Activated CD4-positive, alpha-beta T cell treated with anti-CD3 and anti-CD28 coated beads for 24 hours (primary cell): ENCODE measurements around the gene KIF1C.
A peak's percentile ranks its signal among the peaks of the same experiment; 100 is the strongest.

Source experiments
- DNase-seq, 2 donors: peaks; one replicate each; pipeline ENCODE4 v3.0.0-alpha.2; 2020; ENCODE audit warnings: low read depth in 2 of 2

The KIF1C gene

DNA sequence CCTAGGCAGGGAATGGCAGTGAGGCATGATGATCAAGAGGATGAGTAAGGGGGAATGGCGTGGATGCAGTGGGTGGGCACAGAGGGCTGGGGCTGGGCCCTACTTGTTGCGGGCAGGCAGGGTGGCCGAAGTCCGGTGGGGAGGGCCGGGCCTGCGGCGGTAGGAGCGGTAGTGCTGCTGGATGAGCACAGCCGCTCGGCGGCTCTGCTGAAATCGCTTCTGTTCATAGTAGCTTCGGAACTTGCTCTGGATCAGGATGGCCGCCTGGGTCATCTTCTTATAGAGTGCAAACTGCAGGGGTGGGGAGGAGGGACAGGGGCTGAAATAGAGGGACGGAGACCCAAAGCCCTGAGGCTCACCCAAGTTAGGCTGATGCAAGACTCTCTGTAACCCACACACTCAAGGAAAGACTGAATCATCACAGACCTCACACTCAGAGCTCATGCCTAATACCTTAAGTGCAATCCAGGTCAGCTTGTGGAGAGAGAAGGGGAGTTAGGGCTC, 28.7 kb upstream of the KIF1C start:
- peak in 1 of 2 donors; percentile 44 for DNase-seq

DNA sequence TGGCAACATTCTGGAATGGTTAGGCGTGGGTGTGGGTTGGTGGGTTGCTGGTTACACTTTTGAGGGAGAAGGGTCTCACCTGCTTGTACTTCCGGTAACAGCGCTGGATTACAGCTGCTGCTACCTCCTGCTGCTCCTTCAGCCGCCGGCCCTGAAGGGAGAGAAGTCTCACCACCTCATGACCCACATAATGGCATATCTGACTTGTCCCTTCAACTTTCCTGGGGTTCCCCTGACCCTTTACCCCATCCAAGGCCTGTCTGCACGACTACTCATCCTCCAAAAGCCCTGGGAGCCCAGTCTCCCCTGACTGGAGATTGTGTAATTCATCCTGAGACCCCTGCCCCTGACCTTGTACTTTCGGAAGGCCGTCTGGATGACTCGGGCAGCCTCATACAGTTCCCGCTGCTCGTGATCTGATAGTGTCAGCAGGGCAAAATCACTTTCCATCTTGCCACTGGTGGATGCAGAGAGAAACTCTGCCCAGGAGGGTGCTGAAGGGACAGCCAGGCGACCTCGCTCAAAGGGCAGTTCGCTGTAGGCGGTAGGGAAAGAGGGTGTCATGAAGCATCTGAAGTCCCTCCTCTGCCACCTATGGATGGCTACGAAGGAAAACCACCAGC, 28.1 kb upstream of the KIF1C start:
- no peak for DNase-seq

DNA sequence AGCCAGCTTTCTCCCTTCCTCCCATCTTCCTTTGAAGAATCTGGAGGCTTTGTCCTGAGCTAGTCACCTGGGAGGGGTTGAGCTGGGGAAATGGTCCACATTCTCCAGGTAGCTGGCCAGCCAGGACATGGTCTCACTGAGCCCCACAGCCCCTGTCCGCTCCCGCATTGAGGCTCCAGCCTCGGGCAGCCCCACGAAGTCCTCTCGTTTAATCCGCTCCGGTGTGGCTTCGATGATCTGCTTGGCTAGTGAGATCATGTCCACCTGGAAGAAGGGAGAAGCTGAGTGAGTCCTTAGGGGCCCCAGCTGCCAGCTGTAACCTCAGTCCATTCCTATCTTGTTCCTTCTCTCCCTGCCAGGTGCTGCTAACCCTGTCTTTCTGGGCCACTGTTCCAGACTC, 27.5 kb upstream of the KIF1C start:
- no peak for DNase-seq

DNA sequence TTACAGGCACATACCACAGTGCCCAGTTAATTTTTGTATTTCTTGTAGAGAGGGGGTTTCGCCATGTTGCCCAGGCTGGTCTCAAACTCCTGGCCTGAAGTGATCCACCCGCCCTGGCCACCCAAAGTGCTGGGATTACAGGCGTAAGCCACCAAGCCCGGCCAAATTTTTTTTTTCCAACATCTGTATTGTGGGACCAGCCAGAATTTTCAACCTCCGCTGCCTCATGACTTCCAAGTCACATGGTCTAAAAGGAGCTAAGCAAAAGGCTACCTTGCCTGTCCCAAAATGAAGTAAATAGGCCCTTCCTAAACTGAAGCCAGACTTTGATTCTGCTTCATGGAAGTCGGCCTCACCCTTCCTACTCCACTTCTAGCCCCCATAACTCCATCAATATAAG, 25.9 kb upstream of the KIF1C start:
- DNase-seq: no peak

DNA sequence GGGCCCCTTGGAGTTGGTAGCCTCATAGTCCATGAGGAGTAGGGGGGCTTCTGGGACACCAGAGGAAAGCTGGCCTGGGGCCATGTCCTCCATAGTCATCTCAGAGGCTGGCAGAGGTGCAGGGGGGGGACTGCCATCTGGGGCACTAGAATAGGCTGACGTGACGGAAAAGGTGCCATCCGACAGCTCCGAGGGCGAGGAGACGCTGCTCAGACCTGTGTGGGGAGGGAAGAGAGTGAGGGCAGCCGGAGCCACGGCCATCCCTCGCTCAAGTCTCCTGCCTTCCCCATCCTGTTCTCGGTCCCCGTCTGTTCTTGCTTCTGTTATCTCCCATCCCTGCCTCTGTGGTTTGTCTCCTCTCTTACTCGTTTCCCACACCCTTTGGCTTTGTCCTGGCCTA, 25.4 kb upstream of the KIF1C start:
- no peak for DNase-seq

DNA sequence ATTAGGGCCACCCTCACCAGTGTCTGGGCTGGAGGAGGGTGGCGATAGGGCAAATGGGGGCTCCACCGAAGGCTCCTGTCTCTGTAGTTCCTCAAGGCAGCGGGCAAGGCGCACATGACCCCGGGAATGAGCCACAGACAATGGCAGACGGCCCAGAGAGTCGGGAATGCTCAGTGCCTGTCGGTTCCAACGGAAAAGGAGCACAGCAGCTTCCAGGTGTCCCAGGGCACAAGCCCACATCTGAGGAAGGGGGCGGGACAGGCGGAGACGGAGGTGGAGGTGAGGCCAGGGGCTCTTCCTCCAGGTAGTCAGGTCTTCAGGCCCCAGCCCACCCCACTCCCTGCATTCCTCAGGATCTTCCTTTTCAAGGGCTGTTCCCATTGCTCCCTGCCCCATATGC, 25.0 kb upstream of the KIF1C start:
- no peak for DNase-seq

DNA sequence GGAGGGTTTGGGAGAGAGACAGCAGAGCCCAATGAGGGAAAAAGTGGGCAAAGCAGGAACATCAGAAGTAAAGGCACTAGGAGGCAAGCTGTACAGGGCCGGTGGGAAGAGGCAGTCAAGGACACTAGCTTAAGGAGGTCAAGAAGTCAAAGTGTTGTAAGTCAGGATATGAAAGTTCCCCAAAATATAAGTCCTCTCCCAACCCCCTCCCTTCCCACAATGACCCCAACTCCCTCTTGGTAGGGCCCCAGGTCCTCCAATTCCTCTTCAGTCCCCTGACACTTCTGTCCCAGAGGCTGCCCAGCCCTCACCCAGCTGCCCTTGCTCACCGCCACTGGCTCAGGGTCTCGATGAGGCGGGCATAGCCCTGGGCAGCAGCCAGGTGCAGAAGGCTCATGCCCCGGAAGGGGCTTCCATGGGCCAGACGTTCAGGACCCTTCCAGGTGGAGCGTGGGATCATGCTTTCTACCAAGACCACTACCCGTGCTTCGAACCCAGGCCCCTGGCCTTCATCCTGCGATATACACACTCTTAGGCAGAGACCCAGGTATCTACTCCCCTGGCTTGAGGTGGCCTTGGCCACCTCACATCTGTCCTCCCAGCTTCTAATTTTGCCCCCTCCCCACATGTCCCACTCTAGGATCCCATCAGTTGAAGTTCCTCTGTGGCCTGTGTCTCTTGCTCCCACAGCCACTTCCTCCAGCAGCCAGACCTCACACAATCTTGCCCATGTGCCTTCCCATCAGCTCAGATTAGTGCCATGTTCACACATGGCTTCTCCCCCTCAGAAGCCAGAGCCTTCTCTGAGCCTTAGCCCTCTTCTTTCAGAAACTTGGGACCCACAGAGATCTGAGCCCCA, 24.3 kb upstream of the KIF1C start:
- DNase-seq: no peak

DNA sequence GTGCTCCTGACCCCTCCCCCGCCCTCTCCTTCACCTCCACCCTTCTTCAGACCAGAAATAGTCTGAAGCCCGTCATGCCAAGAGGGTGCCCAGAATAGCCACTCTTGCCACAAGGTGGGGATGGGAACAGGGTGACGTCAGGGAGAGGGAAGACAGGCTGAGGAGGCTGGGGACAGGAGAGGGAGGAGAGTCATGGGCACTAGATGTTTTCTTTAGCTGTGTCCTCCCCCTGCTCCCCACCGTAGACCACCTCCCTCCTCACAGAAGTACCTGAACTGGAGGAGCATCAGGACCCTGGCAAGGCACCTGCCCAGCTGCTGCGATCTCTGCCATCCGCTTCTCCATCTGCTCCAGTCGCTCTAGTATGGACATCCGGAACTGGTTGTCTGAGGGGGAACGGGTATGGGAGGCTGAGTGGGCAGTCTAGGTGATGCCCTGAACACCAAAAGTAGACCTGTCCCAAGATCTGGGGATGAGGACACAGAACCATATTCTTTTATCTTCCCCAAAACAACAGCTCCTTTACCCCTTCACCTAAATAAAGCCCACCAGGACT, 23.6 kb upstream of the KIF1C start:
- DNase-seq: no peak

DNA sequence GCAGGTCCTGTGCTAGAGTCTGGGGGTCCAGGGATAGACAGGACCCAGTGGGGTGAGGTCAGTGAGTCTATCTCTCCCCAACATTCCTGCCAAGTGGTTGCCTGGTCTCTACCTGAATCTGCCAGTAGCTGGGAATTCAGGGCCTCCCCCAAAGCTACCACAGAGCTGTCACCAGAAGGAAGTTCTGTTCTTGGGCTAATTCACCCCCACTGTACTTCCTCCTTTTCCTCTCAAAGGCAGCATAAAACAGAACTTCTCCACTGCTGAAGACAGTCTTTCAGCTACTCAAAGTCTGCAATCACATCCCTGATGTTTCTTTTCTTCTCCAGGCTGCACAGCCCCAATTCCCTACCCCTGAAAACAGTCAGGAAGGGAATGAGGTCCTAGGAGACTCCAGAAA, 19.0 kb upstream of the KIF1C start:
- DNase-seq: no peak

DNA sequence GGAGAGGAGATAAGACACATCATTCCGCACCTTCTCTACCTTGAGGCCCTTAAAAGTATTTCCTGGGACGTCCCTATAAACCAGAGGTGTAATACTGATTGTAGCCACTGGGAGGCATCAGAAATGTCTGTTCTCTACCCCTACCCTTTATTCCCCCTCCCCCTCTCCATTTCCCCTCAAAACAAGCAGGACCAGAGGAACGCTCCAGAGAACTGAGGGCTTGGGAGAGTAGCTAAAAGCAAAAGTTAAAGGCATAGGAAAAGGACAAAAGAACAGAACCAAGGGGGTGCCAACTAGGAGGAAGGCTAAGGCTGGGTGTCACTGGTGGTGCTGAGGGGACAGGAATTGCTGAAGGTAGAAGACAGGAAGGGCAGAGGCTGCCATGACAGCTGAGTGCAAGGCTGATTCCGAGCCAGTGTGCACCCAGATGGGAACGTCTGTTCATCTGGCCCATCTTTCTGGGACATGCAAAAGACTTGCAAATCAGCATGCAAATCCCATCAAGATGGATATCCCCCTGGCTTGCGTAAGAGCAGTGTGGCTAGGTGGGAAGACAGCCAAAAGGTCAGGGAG, 17.0 kb upstream of the KIF1C start:
- DNase-seq: peak in 1 of 2 donors; percentile 58

DNA sequence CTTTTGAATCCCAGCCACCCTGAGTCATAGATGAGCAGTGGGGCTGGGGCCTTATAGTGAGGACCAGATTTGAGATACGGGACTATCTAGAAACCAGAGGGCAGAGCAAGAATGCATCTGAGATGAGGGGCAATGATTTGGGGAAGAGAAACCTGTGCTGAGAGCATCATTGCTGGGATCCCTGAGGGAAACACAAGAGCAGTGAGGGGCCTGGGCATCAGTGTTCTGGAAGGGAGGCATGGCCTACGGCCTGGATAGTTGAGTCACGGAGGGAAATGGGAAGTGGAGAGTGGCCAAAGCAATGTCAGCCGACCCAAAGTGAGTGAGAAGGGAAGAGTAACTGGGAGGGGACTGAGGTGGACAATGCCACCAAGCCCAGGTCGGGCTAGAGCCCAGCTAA, 15.4 kb upstream of the KIF1C start:
- DNase-seq: no peak

DNA sequence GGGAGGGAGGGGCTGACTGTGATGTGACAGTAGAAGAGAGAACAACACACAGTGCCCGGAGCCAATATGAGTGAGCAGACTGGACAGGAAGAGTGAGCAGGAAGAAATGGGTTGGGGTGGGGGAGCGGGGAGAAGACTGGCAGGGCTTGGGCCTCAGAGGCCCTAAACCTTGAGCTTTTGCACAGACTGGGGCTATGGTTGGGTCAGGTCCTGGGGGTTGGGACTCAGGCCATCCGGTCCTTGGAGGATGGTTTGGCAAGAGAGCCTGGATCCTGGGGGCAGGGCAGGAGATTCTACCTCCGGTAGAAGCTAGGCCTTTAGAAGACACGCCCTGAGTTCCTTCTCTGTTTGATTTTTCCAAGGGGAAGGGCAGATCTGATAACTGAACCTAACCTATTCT, 11.3 kb upstream of the KIF1C start:
- DNase-seq: no peak

DNA sequence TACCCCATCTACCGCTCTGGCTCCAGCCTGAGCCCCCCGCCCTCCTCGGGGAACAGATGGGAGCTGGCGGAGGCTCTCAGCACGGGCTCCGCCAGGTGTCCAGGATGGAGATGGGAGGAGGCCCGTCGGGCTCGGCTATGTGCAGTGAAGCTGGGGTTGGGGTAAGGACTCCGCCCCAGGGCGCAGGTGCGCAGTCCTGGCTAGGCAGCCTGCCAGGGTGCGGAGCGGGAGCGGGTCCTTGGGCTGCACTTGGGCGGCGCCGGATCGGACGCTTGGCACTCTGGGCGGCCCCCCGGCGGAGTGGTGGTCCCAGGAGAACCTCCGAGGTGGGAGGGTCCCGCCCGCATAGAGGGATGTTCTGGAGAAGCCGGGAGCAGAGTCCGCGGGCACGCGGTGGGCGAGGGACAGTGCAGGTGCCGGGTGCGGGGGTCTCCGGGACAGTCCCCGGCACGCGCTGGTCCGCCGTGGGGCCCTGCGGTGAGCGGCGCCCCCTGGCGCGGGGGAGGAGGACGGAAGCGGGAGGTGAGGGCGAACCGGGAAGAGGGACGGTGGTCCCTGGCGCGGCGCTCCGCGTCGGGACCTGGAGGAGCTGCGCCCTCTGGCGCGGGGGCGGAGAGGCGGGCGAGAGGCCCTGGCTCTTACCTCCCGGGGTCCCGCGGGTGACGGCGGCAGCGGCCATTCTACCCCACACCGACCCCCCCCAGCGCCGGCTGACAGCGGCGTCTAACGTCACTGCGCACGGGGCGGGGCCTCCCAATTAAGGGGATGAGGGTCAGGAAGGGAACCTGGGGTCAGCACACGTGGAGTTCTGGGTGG, 10.6 kb upstream of the KIF1C start, which contains the start of gene CAMTA2:
CAMTA2 (minus strand) TSS at position 725 of the 816 bp plus-strand sequence. CDS start 1,453 bp downstream, outside the sequence.
- peak; percentile 78 to 87 for DNase-seq

DNA sequence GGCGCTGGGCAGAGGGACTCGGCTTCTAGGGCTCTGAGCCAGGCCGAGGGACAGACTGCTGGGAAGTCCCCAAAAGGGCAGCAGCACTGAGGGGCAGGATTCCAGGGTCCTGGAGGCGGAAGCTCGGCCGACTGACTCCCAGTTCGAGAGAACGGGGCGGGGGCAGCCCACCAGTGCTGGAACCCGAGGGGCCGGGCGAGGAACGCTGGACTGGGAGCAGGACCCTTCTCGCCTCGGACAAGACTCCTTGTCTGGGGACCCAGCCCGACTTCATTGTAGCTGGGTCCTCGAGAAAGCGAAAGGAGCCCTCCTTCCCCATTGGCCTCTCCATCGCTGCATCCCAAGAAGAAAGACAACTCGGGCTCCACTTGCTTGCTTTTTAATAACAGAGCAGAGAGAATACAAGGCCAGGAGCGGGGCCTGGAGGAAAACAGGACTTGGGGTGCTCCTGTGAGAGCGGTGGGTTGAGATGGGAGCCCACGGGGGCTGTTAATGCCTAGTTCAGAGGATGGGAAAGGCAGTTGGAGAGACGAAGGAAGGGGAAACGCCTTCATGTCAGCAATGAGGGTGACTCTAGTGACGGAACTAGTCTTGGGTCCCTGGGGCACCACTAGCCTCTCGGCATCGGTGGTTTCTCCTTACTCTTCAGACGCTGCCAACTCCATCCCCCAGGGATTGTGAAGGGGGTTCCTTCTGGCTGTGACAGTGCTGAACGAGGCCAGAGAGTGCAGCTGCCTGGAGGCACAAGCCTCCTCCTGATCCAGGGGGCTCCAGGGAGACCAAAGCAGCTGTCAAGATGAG, 9.8 kb upstream of the KIF1C start:
- DNase-seq: no peak

DNA sequence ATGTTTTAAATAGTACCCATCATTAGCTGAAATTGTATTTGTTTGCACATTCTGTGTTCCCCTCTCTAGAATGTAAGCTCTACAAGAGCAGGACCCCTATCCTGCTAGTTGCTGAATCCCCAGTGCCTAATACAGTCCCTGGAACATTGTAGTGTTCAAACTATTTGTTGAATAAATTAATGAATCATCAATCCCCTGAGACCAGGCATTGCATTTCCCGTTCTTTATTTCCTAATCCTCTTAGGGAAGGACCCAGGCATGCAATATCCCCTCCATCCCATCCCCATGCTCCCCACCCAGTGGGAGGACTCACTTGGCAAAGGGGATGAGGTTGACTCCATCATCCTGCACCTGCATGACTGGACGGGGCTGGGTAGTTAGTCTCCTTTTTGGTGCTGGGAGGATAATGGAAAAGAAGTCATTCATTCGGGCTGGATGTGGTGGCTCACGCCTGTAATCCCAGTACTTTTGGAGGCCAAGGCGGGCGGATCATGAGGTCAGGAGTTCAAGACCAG, 3.6 kb upstream of the KIF1C start:
- DNase-seq: no peak

DNA sequence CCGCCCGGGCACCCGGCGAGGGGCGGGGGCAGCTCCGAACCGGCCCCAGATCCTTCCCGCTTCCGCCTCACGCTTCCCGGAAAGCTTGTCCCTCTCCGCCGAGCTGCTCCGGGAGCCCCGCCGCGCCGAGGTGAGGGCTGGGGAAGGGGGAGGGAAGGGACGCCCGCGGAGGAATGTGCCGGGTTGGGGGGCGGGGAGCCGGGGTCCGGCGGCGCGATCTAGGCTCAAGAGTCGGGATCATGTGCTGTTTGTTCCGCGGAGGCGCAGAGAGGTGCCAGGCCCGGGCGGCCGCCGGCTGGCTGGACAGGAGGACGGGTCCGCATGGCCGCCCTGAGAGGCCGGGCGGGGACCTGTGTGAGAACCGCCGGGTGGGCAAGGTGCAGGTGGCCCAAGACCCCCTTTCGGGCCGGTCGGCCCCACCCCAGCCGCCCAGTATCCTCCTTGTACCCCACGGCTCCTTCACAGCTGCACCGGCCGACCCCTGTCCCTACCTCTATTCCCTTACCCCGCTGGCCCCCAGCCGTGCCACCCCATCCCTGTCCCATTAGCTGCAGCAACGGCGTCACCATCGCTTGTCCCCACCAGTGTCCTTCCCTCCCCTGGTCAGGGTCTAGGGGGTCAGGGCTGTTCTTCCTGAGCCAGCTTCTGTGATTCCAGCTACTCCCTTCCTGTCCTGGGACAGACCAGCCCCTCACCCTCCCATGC, 429 bp downstream of the KIF1C start:
- DNase-seq: no peak

DNA sequence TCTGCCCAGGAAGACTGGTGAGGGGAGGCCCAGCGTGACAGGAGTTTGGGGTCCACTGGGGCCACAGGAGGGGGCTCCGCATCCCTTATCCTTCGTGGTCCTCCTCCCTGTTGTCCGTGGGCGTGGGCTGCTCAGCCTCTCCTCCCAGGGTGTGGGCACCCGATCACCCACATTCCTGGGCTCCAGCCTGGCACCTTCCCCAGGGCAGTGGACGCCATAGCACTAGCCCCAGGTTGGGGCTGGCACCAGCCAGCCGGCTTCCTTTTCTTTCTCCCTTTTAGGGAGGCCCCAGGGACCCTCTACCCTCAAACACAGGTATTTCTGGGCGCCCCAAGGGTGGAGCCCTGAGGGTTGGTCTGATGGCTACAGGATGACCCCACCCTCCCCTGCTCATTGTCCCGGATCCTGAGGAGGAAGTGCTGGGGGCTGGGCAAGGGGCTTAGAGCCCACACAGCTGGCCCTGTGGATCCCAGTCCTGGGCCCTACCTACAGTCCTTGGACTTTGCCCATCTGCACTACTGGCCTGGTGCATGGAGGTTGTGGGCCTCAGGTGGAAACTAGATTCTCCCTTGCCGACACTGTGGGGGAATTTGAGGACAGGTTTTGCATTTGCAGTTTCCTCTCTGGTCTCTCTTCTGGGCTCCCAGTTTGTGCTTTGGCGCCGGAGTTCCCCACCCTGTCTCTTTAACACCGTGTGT, 1.1 kb downstream of the KIF1C start:
- DNase-seq: no peak

DNA sequence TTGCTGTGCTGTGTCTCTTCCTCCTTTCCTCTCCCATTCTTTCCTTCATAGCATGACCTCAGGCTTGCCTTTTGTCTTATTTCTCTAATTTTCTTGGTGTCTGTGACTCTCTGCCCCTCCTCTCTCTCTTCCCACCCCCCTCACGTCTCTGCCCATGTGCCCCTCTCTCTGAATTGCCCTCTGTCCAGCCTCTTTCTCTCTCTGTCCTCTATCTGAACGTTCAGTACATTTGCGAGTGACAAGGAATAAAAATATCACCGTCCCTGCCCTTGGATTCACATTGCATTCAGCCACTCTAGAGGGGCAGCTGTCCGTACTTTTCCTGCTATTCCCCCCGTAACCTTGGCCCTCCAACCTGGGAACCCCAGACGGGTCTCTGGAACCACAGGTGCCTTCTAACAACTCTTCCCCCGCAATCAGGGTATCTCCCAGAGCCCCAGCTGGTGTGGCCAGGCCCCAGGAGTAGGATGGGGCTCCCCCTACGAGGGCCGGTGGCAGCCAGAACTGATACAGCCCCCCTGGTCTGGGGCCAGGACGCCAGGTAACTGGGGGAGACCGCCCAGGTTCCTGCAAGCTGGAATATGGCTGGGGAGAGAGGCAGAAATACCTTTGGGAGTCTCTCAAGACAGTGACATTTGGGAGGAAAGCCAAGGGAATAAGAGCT, 1.8 kb downstream of the KIF1C start:
- DNase-seq: no peak

DNA sequence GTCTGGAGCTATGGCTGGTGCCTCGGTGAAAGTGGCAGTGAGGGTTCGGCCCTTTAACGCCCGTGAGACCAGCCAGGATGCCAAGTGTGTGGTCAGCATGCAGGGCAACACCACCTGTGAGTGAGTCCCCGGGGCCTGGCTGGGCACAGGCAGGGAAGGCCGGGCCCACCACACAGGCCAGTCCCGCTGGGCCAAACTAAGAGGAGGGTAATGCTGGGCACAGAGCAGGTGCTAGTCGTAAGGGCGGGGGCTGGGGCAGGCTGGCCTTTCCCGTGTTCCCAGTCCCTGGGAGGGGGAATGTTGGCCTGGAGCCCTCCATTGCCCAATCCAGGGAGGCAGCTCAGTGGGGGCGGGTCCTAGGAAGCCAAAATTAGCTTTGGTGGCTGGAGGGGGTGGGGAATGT, 2.5 kb downstream of the KIF1C start:
- DNase-seq: no peak
